NB4 (cell line): Measurements from ENCODE around the gene FAM222A.

ENCODE experiments used
- CTCF ChIP-seq: IDR thresholded peaks from one replicate; pipeline ENCODE4 v1.5.1; 2012; ENCODE audit warnings: low read depth, low read length
- POLR2A ChIP-seq: IDR thresholded peaks from 2 replicates; pipeline ENCODE4 v1.6.1; 2011; ENCODE audit warnings: mild to moderate bottlenecking; ENCODE audit not compliant: insufficient read length; ENCODE audit errors: extremely low read depth

- TF ChIP-seq CTCF, result no peak
- no peak for TF ChIP-seq POLR2A
Observed at GRCh38 chr12:109721276-109721675, 7.7 kb downstream of the FAM222A start.
